ENCODE measurements around the gene FMO3. TPM values are rescaled to one million over a fixed set of nuclear protein-coding genes. Genes with fewer than 3 reads are reported as not detected.

FMO3 gene
- polyA plus RNA-seq, 1 donor from 2014 or later, result not detected

DNA sequence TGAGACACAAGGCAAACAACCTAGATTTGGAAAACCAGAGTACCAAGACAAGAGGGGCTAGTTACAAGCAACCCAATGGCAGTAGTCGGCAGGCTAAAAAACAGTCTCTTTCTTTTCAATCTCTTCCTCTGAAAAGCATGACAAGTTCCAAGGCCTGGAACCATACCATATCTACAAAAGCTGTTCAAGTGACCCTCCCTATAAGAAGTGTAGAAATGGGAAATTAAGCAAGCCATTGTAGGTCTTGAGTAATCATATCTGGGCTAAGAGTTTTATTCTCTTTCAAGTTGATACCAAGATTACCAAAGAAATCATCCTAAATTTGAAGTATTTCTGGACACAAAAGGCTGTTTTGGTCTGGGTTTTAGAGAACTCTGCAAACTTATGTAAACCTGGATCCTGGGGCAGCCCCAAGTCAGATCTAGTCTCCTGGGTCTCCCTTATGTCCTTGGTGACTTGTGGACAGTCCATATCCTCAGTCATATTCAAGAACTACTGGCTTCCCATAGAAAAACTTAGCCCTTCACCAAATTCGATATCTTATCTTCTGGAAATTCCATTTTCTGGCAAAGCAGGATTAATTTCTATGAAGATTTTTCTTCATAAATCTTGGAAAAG is 24.7 kb downstream of the FMO3 start:
- Histone ChIP-seq H3K4me3 (ENCODE audit: low read length) (no peak overlapping the region), H3K36me3 (ENCODE audit: insufficient read depth, low read length) (no peaks in the 10 kb centered on the region), H3K27me3 (ENCODE audit: insufficient read depth, low read depth, low read length) (no peaks in the 10 kb centered on the region), H3K9me3 (ENCODE audit: low read length) (no peaks in the 10 kb centered on the region), H3F3A (ENCODE audit: insufficient read depth, low read length, poor library complexity, severe bottlenecking) (no peaks in the 10 kb centered on the region), H4K20me1 (ENCODE audit: insufficient read depth) (no peaks in the 10 kb centered on the region), H2AFZ (ENCODE audit: low read depth, low read length) (no peak overlapping the region), H3K9me2 (ENCODE audit: insufficient read depth, low read length) (no peaks in the 10 kb centered on the region), H3K4me2 (ENCODE audit: low read length) (no peak overlapping the region), H3K9ac (ENCODE audit: low read length) (no peak overlapping the region), H3K79me2 (replicated peaks; ENCODE audit: insufficient read depth, low read length) (no peaks in the 10 kb centered on the region), H3K27ac (ENCODE audit: low read length) (no peak overlapping the region)
- TF ChIP-seq POLR2AphosphoS5 (IDR thresholded peaks at IDR 0.05), result no peak
- no peak for TF ChIP-seq SMC3 (conservative IDR thresholded peaks at IDR 0.05; ENCODE audit: poor library complexity)
- TF ChIP-seq, protein P1, sequence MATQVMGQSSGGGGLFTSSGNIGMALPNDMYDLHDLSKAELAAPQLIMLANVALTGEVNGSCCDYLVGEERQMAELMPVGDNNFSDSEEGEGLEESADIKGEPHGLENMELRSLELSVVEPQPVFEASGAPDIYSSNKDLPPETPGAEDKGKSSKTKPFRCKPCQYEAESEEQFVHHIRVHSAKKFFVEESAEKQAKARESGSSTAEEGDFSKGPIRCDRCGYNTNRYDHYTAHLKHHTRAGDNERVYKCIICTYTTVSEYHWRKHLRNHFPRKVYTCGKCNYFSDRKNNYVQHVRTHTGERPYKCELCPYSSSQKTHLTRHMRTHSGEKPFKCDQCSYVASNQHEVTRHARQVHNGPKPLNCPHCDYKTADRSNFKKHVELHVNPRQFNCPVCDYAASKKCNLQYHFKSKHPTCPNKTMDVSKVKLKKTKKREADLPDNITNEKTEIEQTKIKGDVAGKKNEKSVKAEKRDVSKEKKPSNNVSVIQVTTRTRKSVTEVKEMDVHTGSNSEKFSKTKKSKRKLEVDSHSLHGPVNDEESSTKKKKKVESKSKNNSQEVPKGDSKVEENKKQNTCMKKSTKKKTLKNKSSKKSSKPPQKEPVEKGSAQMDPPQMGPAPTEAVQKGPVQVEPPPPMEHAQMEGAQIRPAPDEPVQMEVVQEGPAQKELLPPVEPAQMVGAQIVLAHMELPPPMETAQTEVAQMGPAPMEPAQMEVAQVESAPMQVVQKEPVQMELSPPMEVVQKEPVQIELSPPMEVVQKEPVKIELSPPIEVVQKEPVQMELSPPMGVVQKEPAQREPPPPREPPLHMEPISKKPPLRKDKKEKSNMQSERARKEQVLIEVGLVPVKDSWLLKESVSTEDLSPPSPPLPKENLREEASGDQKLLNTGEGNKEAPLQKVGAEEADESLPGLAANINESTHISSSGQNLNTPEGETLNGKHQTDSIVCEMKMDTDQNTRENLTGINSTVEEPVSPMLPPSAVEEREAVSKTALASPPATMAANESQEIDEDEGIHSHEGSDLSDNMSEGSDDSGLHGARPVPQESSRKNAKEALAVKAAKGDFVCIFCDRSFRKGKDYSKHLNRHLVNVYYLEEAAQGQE (IDR thresholded peaks at IDR 0.05; ENCODE audit: borderline replicate concordance), result no peak
- TF ChIP-seq RAD21 (conservative IDR thresholded peaks at IDR 0.05), result no peak
- TF ChIP-seq, protein P2, sequence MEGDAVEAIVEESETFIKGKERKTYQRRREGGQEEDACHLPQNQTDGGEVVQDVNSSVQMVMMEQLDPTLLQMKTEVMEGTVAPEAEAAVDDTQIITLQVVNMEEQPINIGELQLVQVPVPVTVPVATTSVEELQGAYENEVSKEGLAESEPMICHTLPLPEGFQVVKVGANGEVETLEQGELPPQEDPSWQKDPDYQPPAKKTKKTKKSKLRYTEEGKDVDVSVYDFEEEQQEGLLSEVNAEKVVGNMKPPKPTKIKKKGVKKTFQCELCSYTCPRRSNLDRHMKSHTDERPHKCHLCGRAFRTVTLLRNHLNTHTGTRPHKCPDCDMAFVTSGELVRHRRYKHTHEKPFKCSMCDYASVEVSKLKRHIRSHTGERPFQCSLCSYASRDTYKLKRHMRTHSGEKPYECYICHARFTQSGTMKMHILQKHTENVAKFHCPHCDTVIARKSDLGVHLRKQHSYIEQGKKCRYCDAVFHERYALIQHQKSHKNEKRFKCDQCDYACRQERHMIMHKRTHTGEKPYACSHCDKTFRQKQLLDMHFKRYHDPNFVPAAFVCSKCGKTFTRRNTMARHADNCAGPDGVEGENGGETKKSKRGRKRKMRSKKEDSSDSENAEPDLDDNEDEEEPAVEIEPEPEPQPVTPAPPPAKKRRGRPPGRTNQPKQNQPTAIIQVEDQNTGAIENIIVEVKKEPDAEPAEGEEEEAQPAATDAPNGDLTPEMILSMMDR (IDR thresholded peaks at IDR 0.05; ENCODE audit: poor library complexity, severe bottlenecking), result no peak
- no peak for TF ChIP-seq EP300 (conservative IDR thresholded peaks at IDR 0.05; ENCODE audit: poor library complexity, severe bottlenecking)
- no peak for TF ChIP-seq EZH2 (IDR thresholded peaks at IDR 0.05; ENCODE audit: borderline replicate concordance, insufficient read depth, low read length, poor library complexity, severe bottlenecking)
- TF ChIP-seq TAF1 (IDR thresholded peaks at IDR 0.05; ENCODE audit: low read depth), result no peak
- no peak for TF ChIP-seq MXI1 (conservative IDR thresholded peaks at IDR 0.05; ENCODE audit: poor library complexity, severe bottlenecking)

DNA sequence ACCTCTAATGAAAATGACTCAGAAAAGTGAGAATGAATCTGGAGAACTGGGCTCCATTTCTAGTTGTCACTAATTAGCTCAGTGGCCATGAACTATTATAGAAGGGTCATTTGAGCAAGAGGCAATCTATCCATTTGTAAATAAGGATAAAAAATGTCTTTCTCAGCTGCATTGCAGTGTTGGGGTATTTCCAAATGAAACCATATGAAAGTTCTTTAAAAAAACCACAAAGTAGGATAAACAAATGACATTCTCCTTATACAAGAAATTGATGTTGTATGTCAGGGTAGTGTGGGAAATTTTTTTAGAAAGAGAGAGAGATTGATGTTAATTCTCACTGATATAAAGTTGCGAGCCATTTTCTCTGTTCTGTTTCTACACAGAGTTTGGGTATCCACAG is 26.0 kb downstream of the FMO3 start:
- no peak overlapping the region for H3K4me3 ChIP-seq (ENCODE audit: low read length)
- no peaks in the 10 kb centered on the region for H3F3A ChIP-seq (ENCODE audit: insufficient read depth, low read length, poor library complexity, severe bottlenecking)
- no peaks in the 10 kb centered on the region for H3K27me3 ChIP-seq (ENCODE audit: insufficient read depth, low read depth, low read length)
- no peak overlapping the region for H3K9ac ChIP-seq (ENCODE audit: low read length)
- H3K4me2 ChIP-seq (ENCODE audit: low read length), result no peak overlapping the region
- H3K36me3 ChIP-seq (ENCODE audit: insufficient read depth, low read length), result no peaks in the 10 kb centered on the region
- no peak for TF ChIP-seq EZH2 (IDR thresholded peaks at IDR 0.05; ENCODE audit: borderline replicate concordance, insufficient read depth, low read length, poor library complexity, severe bottlenecking)
- TF ChIP-seq EP300 (conservative IDR thresholded peaks at IDR 0.05; ENCODE audit: poor library complexity, severe bottlenecking), result no peak
- no peak for TF ChIP-seq RAD21 (conservative IDR thresholded peaks at IDR 0.05)
- TF ChIP-seq POLR2AphosphoS5 (IDR thresholded peaks at IDR 0.05), result no peak
- TF ChIP-seq, protein P2 (IDR thresholded peaks at IDR 0.05; ENCODE audit: poor library complexity, severe bottlenecking), result no peak
- TF ChIP-seq MXI1 (conservative IDR thresholded peaks at IDR 0.05; ENCODE audit: poor library complexity, severe bottlenecking), result no peak
- H3K79me2 ChIP-seq (replicated peaks; ENCODE audit: insufficient read depth, low read length), result no peaks in the 10 kb centered on the region
- H4K20me1 ChIP-seq (ENCODE audit: insufficient read depth), result no peaks in the 10 kb centered on the region
- no peaks in the 10 kb centered on the region for H3K9me2 ChIP-seq (ENCODE audit: insufficient read depth, low read length)
- H3K9me3 ChIP-seq (ENCODE audit: low read length), result no peaks in the 10 kb centered on the region
- H3K27ac ChIP-seq (ENCODE audit: low read length), result no peak overlapping the region
- H2AFZ ChIP-seq (ENCODE audit: low read depth, low read length), result no peak overlapping the region
